ENCODE measurements around the gene GALNS. TPM values are rescaled to one million over a fixed set of nuclear protein-coding genes. Genes with fewer than 3 reads are reported as not detected.

The GALNS gene
- total RNA-seq, 2 donors from 2014 or later: 8.8 to 48.8 TPM

- H3K27ac ChIP-seq: peak overlapping the region; percentile 48 to 85 (median 84)
- ATAC-seq: peak; percentile 56
- intact Hi-C loops (cut with DNase I): no loop called here
- H3K36me3 ChIP-seq (replicated peaks in 1 of 2; ENCODE audit: insufficient read depth in 1 of 2, low read depth in 2 of 2): no peaks in the 10 kb centered on the region
- no peak overlapping the region for H3K4me3 ChIP-seq
- DNase-seq: peak; percentile 66 to 83 (median 70)
- 39% methylated on average over 41 of the region's 41 CpGs; no CpG with 5 or more reads in 1 of the 2 donors for WGBS, 2 donors
- TF ChIP-seq POLR2A (IDR thresholded peaks at IDR 0.05): peak in 2 of 3 donors; percentile 10 to 46
- no peak for TF ChIP-seq CTCF (IDR thresholded peaks at IDR 0.05)
- no peaks in the 10 kb centered on the region for H3K9me3 ChIP-seq
- H3K27me3 ChIP-seq: no peaks in the 10 kb centered on the region
- peaks cover 83% of the 10 kb centered on the region for H3K4me1 ChIP-seq
Measured at GRCh38 chr16:88770461-88771293, 86.1 kb downstream of the GALNS start.

- Histone ChIP-seq H3K36me3 (replicated peaks in 1 of 2; ENCODE audit: insufficient read depth in 1 of 2, low read depth in 2 of 2) (no peaks in the 10 kb centered on the region), H3K27ac (peak overlapping the region; percentile 48 to 85 (median 84)), H3K4me3 (no peak overlapping the region), H3K27me3 (no peaks in the 10 kb centered on the region), H3K4me1 (peaks cover 91% of the 10 kb centered on the region), H3K9me3 (no peaks in the 10 kb centered on the region)
- 24 to 36% methylated on average over 10 to 29 of the region's 30 CpGs for WGBS, 2 donors
- no peak for TF ChIP-seq CTCF (IDR thresholded peaks at IDR 0.05)
- peak; percentile 7 to 55 (median 46) for TF ChIP-seq POLR2A (IDR thresholded peaks at IDR 0.05)
- peak; percentile 54 for ATAC-seq
- DNase-seq: peak; percentile 54 to 76 (median 68)
- intact Hi-C loops (cut with DNase I): no loop called here
Measured at GRCh38 chr16:88769617-88770460, 86.9 kb downstream of the GALNS start.

GRCh38 chr16:88768071-88768783, 88.5 kb downstream of the GALNS start:
- ATAC-seq (no peak), DNase-seq (peak; percentile 49 to 76 (median 62))
- no peaks in the 10 kb centered on the region for H3K27me3 ChIP-seq
- no peak for TF ChIP-seq POLR2A (IDR thresholded peaks at IDR 0.05)
- no peak for TF ChIP-seq CTCF (IDR thresholded peaks at IDR 0.05)
- H3K9me3 ChIP-seq: no peaks in the 10 kb centered on the region
- no peaks in the 10 kb centered on the region for H3K36me3 ChIP-seq (replicated peaks in 1 of 2; ENCODE audit: insufficient read depth in 1 of 2, low read depth in 2 of 2)
- H3K4me1 ChIP-seq: peaks cover 94% of the 10 kb centered on the region
- intact Hi-C loops (cut with DNase I): no loop called here
- 44 to 56% methylated on average over 9 to 24 of the region's 24 CpGs for WGBS, 2 donors
- peak overlapping the region; percentile 52 to 84 (median 68) for H3K27ac ChIP-seq
- no peak overlapping the region for H3K4me3 ChIP-seq

GRCh38 chr16:88767546-88768070, 89.1 kb downstream of the GALNS start:
- TF ChIP-seq CTCF (IDR thresholded peaks at IDR 0.05) (no peak), POLR2A (IDR thresholded peaks at IDR 0.05) (no peak)
- DNase-seq (no peak), ATAC-seq (no peak)
- H3K4me3 ChIP-seq: no peak overlapping the region
- no peaks in the 10 kb centered on the region for H3K27me3 ChIP-seq
- no peaks in the 10 kb centered on the region for H3K9me3 ChIP-seq
- intact Hi-C loops (cut with DNase I): no loop called here
- H3K4me1 ChIP-seq: peaks cover 94% of the 10 kb centered on the region
- H3K36me3 ChIP-seq (replicated peaks in 1 of 2; ENCODE audit: insufficient read depth in 1 of 2, low read depth in 2 of 2): no peaks in the 10 kb centered on the region
- peak overlapping the region; percentile 52 to 84 (median 68) for H3K27ac ChIP-seq
- 76 to 88% methylated on average over 8 to 10 of the region's 12 CpGs for WGBS, 2 donors
